ENCODE measurements around the gene METTL16.

DNA sequence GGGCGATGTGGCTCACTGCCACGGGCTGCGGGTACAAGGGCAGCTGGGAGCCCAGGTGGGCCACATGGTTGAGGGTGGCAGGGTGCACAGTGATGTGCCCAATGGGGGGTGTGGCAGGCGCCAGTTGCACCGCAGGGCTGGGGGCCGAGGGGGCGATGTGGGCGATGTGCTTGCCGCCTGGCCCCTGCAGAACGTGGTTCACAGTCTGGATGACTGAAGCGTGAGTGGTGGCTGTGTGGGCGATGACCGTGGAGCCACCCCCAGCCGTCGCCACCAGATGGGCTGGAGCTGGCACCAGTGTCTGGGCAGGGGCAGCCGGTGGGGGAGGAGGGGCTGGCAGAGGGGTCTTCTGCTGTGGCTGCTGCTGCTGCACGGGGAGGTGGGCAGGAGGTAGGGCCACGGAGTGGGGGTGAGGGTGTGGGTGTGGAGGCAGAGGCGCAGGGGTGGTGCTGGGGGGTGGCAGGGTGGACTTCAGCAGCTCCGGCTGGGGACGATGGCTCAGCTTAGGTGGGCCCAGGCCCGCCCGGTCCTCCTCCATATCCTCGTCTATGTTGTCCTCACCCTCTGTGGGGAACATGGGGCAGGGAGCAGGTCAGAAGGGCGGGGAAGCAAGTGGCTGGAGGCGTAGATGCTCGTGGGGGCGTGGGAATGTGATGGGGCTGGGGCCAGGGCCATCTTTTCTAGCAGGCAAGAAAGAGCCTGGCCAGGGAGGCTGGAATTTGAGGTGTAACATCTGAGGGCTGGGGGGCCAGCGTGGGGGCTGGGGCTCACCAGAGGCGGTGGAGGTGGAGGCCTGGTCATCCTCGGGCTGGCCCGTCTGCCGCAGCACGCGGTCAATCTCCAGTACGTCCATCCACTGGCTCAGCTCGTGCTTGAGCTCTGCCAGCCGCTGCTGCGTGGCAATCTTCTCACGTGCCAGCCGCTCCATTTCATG is 124.3 kb downstream of the METTL16 start:
- TF ChIP-seq CTCF (IDR thresholded peaks at IDR 0.05) (no peak), POLR2A (IDR thresholded peaks at IDR 0.05) (no peak)

Data from uterus (tissue), 2 donors.